H1 (cell line): ENCODE data around the gene KIF13A. TPM values are rescaled to one million over a fixed set of nuclear protein-coding genes. Genes with fewer than 3 reads are reported as not detected.

Source experiments
- CTCF ChIA-PET: fragments of 300-600 bp; sonication (Branson Sonifier 250); formaldehyde crosslinking; loops from one replicate; lab custom pipeline; 2021; ENCODE audit not compliant: partially characterized antibody; lab: Charles Lee
- POLR2A ChIA-PET: fragments of 300-600 bp; sonication (Branson Sonifier 250); formaldehyde crosslinking; loops from one replicate; lab custom pipeline; 2021; ENCODE audit warnings: inconsistent platforms; ENCODE audit not compliant: partially characterized antibody; lab: Charles Lee
- DNase-seq, 2 experiments: peaks; one replicate each; pipeline versions ENCODE4 v3.0.0 to v3.0.0-alpha.2; 2010 to 2022; ENCODE audit warnings: low spot score in 2 of 2, low read depth in 1 of 2, mixed read lengths in 1 of 2
- FAIRE-seq: peaks from 2 replicates; lab custom pipeline; 2011; peaks lifted over from hg19 to GRCh38; lab: Jason Lieb, UNC
- H2AFZ ChIP-seq: 2 replicates; pipeline ENCODE4 v1.8.1; 2012; ENCODE audit warnings: low read length, inconsistent platforms
- H2AK5ac ChIP-seq: 2 replicates; pipeline ENCODE4 v1.6.1; 2013; ENCODE audit warnings: low read depth, low read length
- H2BK120ac ChIP-seq: replicated peaks from 2 replicates; pipeline ENCODE3; 2013; ENCODE audit warnings: low read depth, low read length, inconsistent platforms
- H2BK12ac ChIP-seq: 2 replicates; pipeline ENCODE4 v1.6.1; 2013; ENCODE audit warnings: low read depth, low read length
- H2BK15ac ChIP-seq: 2 replicates; pipeline ENCODE4 v1.6.1; 2013; ENCODE audit warnings: low read length
- H2BK20ac ChIP-seq: 2 replicates; pipeline ENCODE4 v1.6.1; 2013; ENCODE audit warnings: low read length
- H2BK5ac ChIP-seq: 2 replicates; pipeline ENCODE4 v1.6.1; 2013; ENCODE audit warnings: low read depth, low read length
- H3K14ac ChIP-seq: 2 replicates; pipeline ENCODE4 v1.6.1; 2013; ENCODE audit warnings: inconsistent platforms; ENCODE audit not compliant: insufficient read length
- H3K18ac ChIP-seq: 2 replicates; pipeline ENCODE4 v1.6.1; 2013; ENCODE audit warnings: low read length; ENCODE audit errors: extremely low read depth
- H3K23ac ChIP-seq: 2 replicates; pipeline ENCODE4 v1.6.1; 2013; ENCODE audit warnings: inconsistent platforms; ENCODE audit not compliant: insufficient read length
- H3K23me2 ChIP-seq: 2 replicates; pipeline ENCODE4 v1.6.1; 2013; ENCODE audit warnings: low read depth, low read length
- H3K27ac ChIP-seq: 2 replicates; pipeline ENCODE4 v1.6.1; 2011; ENCODE audit warnings: low read depth, low read length, inconsistent platforms
- H3K27me3 ChIP-seq, 4 experiments: replicated peaks in 1 of 4; 1 replicate in 1 of 4; 2 replicates in 3 of 4; pipeline versions ENCODE4 v1.6.1 to v1.8.1; 2011 to 2013; ENCODE audit warnings: low read length in 3 of 4, mild to moderate bottlenecking in 3 of 4, inconsistent platforms in 2 of 4, mixed read lengths in 2 of 4, moderate library complexity in 1 of 4; ENCODE audit not compliant: control insufficient read depth in 3 of 4, insufficient read depth in 3 of 4; ENCODE audit errors: extremely low read depth in 1 of 4
- H3K36me3 ChIP-seq, 4 experiments: 2 replicates each; pipeline versions ENCODE4 v1.6.1 to v1.8.1; 2011 to 2013; ENCODE audit warnings: mild to moderate bottlenecking in 4 of 4, low read length in 3 of 4, moderate library complexity in 2 of 4, control low read depth in 1 of 4, inconsistent platforms in 1 of 4; ENCODE audit not compliant: insufficient read depth in 4 of 4, control insufficient read depth in 2 of 4
- H3K4ac ChIP-seq: replicated peaks from 2 replicates; pipeline ENCODE3; 2013; ENCODE audit warnings: low read length, low read depth, mixed read lengths, inconsistent platforms; ENCODE audit not compliant: insufficient read length
- H3K4me1 ChIP-seq, 4 experiments: replicated peaks in 1 of 4; 1 replicate in 1 of 4; 2 replicates in 3 of 4; pipeline versions ENCODE4 v1.6.1 to v1.8.1; 2011 to 2013; ENCODE audit warnings: low read length in 3 of 4, inconsistent platforms in 2 of 4, mixed read lengths in 1 of 4; ENCODE audit not compliant: insufficient read depth in 4 of 4, control insufficient read depth in 3 of 4
- H3K4me2 ChIP-seq, 2 experiments: 2 replicates each; pipeline versions ENCODE4 v1.6.1 to v1.8.1; 2011 to 2013; ENCODE audit warnings: low read depth in 2 of 2, low read length in 2 of 2, control low read depth in 1 of 2, inconsistent platforms in 1 of 2, mild to moderate bottlenecking in 1 of 2; ENCODE audit not compliant: insufficient read depth in 1 of 2
- H3K4me3 ChIP-seq, 4 experiments: fragments of 200-600, 300-600 bp in 1 of 4; sonication (generic), shearing (Covaris generic), sonication (Bioruptor Twin) in 1 of 4; 2 replicates each; pipeline versions ENCODE4 v1.5.1 to v1.8.1; 2011 to 2016; ENCODE audit warnings: low read length in 4 of 4, low read depth in 3 of 4, control low read depth in 2 of 4, inconsistent platforms in 2 of 4, mild to moderate bottlenecking in 2 of 4, mixed read lengths in 1 of 4, moderate library complexity in 1 of 4; ENCODE audit not compliant: insufficient read depth in 2 of 4; ENCODE audit errors: extremely low read depth in 1 of 4
- H3K56ac ChIP-seq: replicated peaks from 2 replicates; pipeline ENCODE3; 2013; ENCODE audit warnings: low read depth, mild to moderate bottlenecking, mixed read lengths, low read length, inconsistent platforms; ENCODE audit not compliant: insufficient read length
- H3K79me1 ChIP-seq: 2 replicates; pipeline ENCODE4 v1.6.1; 2013; ENCODE audit warnings: low read depth, low read length, control low read depth
- H3K79me2 ChIP-seq, 2 experiments: 2 replicates each; pipeline versions ENCODE4 v1.6.1 to v1.8.1; 2012 to 2013; ENCODE audit warnings: low read length in 2 of 2, mild to moderate bottlenecking in 2 of 2, inconsistent platforms in 1 of 2; ENCODE audit not compliant: insufficient read depth in 2 of 2, control insufficient read depth in 1 of 2
- H3K9ac ChIP-seq, 4 experiments: replicated peaks in 1 of 4; 1 replicate in 1 of 4; 2 replicates in 3 of 4; pipeline versions ENCODE4 v1.6.1 to v1.8.1; 2011 to 2013; ENCODE audit warnings: low read depth in 3 of 4, low read length in 3 of 4, control low read depth in 2 of 4, mild to moderate bottlenecking in 2 of 4, moderate library complexity in 2 of 4, inconsistent platforms in 1 of 4; ENCODE audit errors: extremely low read depth in 1 of 4
- H3K9me3 ChIP-seq, 2 experiments: 2 replicates each; pipeline versions ENCODE4 v1.6.1 to v1.8.1; 2012 to 2013; ENCODE audit warnings: mild to moderate bottlenecking in 2 of 2, moderate library complexity in 2 of 2, control low read depth in 1 of 2, inconsistent platforms in 1 of 2, low read depth in 1 of 2, low read length in 1 of 2, mixed read lengths in 1 of 2; ENCODE audit not compliant: insufficient read depth in 2 of 2
- H4K20me1 ChIP-seq, 2 experiments: replicated peaks in 1 of 2; 2 replicates each; pipeline versions ENCODE3 to v1.8.1; 2011 to 2013; ENCODE audit warnings: inconsistent platforms in 2 of 2, low read length in 2 of 2, mild to moderate bottlenecking in 1 of 2; ENCODE audit not compliant: insufficient read depth in 2 of 2, control insufficient read depth in 1 of 2
- H4K5ac ChIP-seq: 2 replicates; pipeline ENCODE4 v1.6.1; 2013; ENCODE audit warnings: low read length, low read depth, mixed read lengths, inconsistent platforms; ENCODE audit not compliant: insufficient read length
- H4K8ac ChIP-seq: 2 replicates; pipeline ENCODE4 v1.8.0; 2013; ENCODE audit warnings: mild to moderate bottlenecking, moderate library complexity, low read length, inconsistent platforms; ENCODE audit not compliant: insufficient read depth; ENCODE audit errors: extremely low read depth
- H4K91ac ChIP-seq: replicated peaks from 2 replicates; pipeline ENCODE3; 2013; ENCODE audit warnings: low read length, mixed read lengths, inconsistent platforms; ENCODE audit not compliant: insufficient read length
- ATF3 ChIP-seq: IDR thresholded peaks from 2 replicates; pipeline ENCODE4 v1.6.1; 2011; ENCODE audit warnings: low read depth, mild to moderate bottlenecking, low read length; ENCODE audit not compliant: insufficient read depth
- BACH1 ChIP-seq: IDR thresholded peaks from 2 replicates; pipeline ENCODE4 v1.6.1; 2012; ENCODE audit warnings: low read length, improper control_type of control experiment
- CHD2 ChIP-seq: IDR thresholded peaks from 2 replicates; pipeline ENCODE4 v1.6.1; 2012; ENCODE audit warnings: low read length, improper control_type of control experiment
- MAFK ChIP-seq: IDR thresholded peaks from 2 replicates; pipeline ENCODE4 v1.6.1; 2012; ENCODE audit warnings: low read depth, mild to moderate bottlenecking, improper control_type of control experiment, low read length
- SIN3A ChIP-seq, 2 experiments: IDR thresholded peaks in 1 of 2; conservative IDR thresholded peaks in 1 of 2; 2 replicates each; pipeline ENCODE4 v1.6.1; 2011 to 2012; ENCODE audit warnings: low read length in 2 of 2, improper control_type of control experiment in 1 of 2, low read depth in 1 of 2, mild to moderate bottlenecking in 1 of 2
- WGBS, 2 experiments: shearing (Covaris generic) in 1 of 2; methylation state at CpG; one replicate each; pipeline versions ENCODE4 v1.1.6 to v1.1.7; 2013 to 2015; ENCODE audit warnings: low lambda C conversion rate in 2 of 2, mixed read lengths in 2 of 2, inconsistent platforms in 1 of 2, low coverage in 1 of 2, missing lambda C conversion rate in 1 of 2; ENCODE audit not compliant: insufficient replicate concordance in 2 of 2, insufficient coverage in 1 of 2, insufficient read length in 1 of 2; ENCODE audit errors: extremely low coverage in 1 of 2, missing lambda C conversion rate in 1 of 2; 5-methylcytosine and 5-hydroxymethylcytosine counted together
- polyA plus RNA-seq, 7 experiments: library from polyadenylated mRNA; depleted of rRNA in 3 of 7; stranded (reverse) in 5 of 7; unstranded in 2 of 7; fragments of >200 nt in 5 of 7; fragments of 200-250 nt in 2 of 7; gene quantifications; 1 replicate in 5 of 7; 2 replicates in 1 of 7; 4 replicates in 1 of 7; pipeline versions ENCODE4 v1.2.1 to v1.2.3, GENCODE V29; 2011 to 2013; ENCODE audit warnings: missing spikeins in 2 of 7, mixed read lengths in 2 of 7
- total RNA-seq: library from RNA; stranded (reverse); fragmentation: NEBNext Ultra II Directional; extraction: Animal tissue kit (Norgen Biotek cat#: 25700); gene quantifications from 2 replicates; pipeline ENCODE4 v1.2.1, GENCODE V29; 2021
- TF ChIP-seq, protein P1 (sequence below), 3 experiments: IDR thresholded peaks; 1 replicate in 2 of 3; 2 replicates in 1 of 3; pipeline versions ENCODE4 v1.5.1 to v1.6.1; 2011; ENCODE audit warnings: low read length in 3 of 3, mild to moderate bottlenecking in 3 of 3, inconsistent platforms in 2 of 3, low read depth in 1 of 3, moderate library complexity in 1 of 3; ENCODE audit not compliant: insufficient read depth in 1 of 3; ENCODE audit errors: control extremely low read depth in 1 of 3
- TF ChIP-seq, protein P2 (sequence below): IDR thresholded peaks from 2 replicates; pipeline ENCODE4 v1.6.1; 2012; ENCODE audit warnings: inconsistent platforms

Gene KIF13A
- total and polyA plus RNA-seq, 2 of the 8 experiments (the other 6 are each of a cell fraction or from before 2014, with no cell fraction given), result 14.7 to 40.8 TPM

- no peak overlapping the region for H2AFZ ChIP-seq
- no peak overlapping the region for H3K4me2 ChIP-seq
- H3K9ac ChIP-seq, result no peak overlapping the region
- H2BK15ac ChIP-seq, result no peak overlapping the region
- H2AK5ac ChIP-seq, result no peak overlapping the region
- WGBS, 2 experiments, result 80% methylated on average over 7 of the region's 7 CpGs; no CpG with 5 or more reads in 1 of the 2 experiments
- FAIRE-seq (no peak), DNase-seq (no peak)
- POLR2A ChIA-PET, result no interaction called here
- H3K23me2 ChIP-seq, result no peaks in the 10 kb centered on the region; the same call in 1 of the 2 replicates
- H4K5ac ChIP-seq, result no peak overlapping the region
- no peak overlapping the region for H2BK5ac ChIP-seq
- H2BK120ac ChIP-seq, result no peak overlapping the region
- no peaks in the 10 kb centered on the region for H3K27me3 ChIP-seq
- no peaks in the 10 kb centered on the region for H4K20me1 ChIP-seq
- no peaks in the 10 kb centered on the region for H3K79me2 ChIP-seq
- no peak overlapping the region for H4K8ac ChIP-seq
- TF ChIP-seq, protein P1, sequence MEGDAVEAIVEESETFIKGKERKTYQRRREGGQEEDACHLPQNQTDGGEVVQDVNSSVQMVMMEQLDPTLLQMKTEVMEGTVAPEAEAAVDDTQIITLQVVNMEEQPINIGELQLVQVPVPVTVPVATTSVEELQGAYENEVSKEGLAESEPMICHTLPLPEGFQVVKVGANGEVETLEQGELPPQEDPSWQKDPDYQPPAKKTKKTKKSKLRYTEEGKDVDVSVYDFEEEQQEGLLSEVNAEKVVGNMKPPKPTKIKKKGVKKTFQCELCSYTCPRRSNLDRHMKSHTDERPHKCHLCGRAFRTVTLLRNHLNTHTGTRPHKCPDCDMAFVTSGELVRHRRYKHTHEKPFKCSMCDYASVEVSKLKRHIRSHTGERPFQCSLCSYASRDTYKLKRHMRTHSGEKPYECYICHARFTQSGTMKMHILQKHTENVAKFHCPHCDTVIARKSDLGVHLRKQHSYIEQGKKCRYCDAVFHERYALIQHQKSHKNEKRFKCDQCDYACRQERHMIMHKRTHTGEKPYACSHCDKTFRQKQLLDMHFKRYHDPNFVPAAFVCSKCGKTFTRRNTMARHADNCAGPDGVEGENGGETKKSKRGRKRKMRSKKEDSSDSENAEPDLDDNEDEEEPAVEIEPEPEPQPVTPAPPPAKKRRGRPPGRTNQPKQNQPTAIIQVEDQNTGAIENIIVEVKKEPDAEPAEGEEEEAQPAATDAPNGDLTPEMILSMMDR (IDR thresholded peaks at IDR 0.05; ENCODE audit: control extremely low read depth in 1 of 3, insufficient read depth in 1 of 3, low read depth in 1 of 3, low read length in 3 of 3), result peak in 1 of 3 experiments; percentile 25; a peak in 1 of 4 replicates
- TF ChIP-seq ATF3, result no peak
- TF ChIP-seq, protein P2, sequence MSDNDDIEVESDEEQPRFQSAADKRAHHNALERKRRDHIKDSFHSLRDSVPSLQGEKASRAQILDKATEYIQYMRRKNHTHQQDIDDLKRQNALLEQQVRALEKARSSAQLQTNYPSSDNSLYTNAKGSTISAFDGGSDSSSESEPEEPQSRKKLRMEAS, result peak; percentile 61; the same call in 1 of the 2 replicates
- TF ChIP-seq CHD2, result no peak
- TF ChIP-seq BACH1, result peak; percentile 98
- TF ChIP-seq SIN3A (conservative IDR thresholded peaks at IDR 0.05 in 1 of 2, IDR thresholded peaks at IDR 0.05 in 1 of 2; ENCODE audit: low read depth in 1 of 2, low read length in 2 of 2), result peak; percentile 78 to 82; a peak in 3 of 4 replicates
- TF ChIP-seq MAFK, result peak; percentile 89
- no peak overlapping the region for H3K23ac ChIP-seq
- H2BK20ac ChIP-seq, result no peak overlapping the region
- no peak overlapping the region for H3K27ac ChIP-seq
- H3K36me3 ChIP-seq, result peaks cover 0 to 4% (median 2%) of the 10 kb centered on the region in 4 experiments; a peak in 4 of 8 replicates
- no peaks in the 10 kb centered on the region for H3K9me3 ChIP-seq
- no peak overlapping the region for H3K56ac ChIP-seq
- no peak overlapping the region for H3K4me3 ChIP-seq
- no peak overlapping the region for H2BK12ac ChIP-seq
- no peak overlapping the region for H3K14ac ChIP-seq
- CTCF ChIA-PET, result interaction anchor here (0.5 to 9.1 kb wide), 3 partner anchors 16 to 149 kb away, joined by 3 to 55 read pairs (median 3); no protein-coding TSS in a partner anchor
- no peak overlapping the region for H3K4ac ChIP-seq
- H4K91ac ChIP-seq, result no peak overlapping the region
- H3K4me1 ChIP-seq, result peaks cover 0 to 2% (median 0%) of the 10 kb centered on the region in 4 experiments; a peak in 1 of 7 replicates
- no peak overlapping the region for H3K18ac ChIP-seq
- no peaks in the 10 kb centered on the region for H3K79me1 ChIP-seq
Measured at GRCh38 chr6:17820055-17820454, 167.4 kb downstream of the KIF13A start.
